HG03354 (cell line): ENCODE measurements around the gene SDHAF4.
A peak's percentile ranks its signal among the peaks of the same experiment; 100 is the strongest.
"Not testable (repeated sequence)": the region's sequence is repeated elsewhere in the genome, so short reads cannot be mapped to it uniquely, and the experiment has no call there.

Source experiments
- ATAC-seq: cut with Tn5 transposase; IDR thresholded peaks from one replicate; pipeline ENCODE4 v1.9.1; 2021; ENCODE audit warnings: mild to moderate bottlenecking; ENCODE audit not compliant: unreplicated experiment, poor library complexity, severe bottlenecking

The SDHAF4 gene

GRCh38 chr6:70566751-70567382 lies at the start of gene SDHAF4:
Gene SDHAF4, plus strand, starts transcription at chr6:70566930. Its CDS starts 11 bp downstream, at chr6:70566941.
- ATAC-seq, result peak; percentile 100

DNA sequence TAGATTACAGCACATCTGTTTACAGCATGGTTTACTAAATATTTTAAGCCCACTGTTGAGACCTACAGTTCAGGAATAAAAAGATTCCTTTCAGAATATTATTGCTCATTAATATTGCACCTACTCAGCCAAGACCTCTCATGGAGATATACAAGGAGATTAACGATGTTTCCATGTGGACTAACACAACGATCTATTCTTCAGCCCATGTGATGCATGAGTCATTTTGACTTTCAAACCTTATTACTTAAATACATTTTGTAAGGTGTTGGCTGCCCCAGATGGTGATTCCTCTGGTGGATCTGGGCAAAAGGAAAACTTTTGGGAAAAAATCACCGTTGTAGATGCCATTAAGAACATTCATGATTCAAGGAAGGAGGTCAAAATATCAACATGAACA lies 48.0 kb upstream of the SDHAF4 start:
- ATAC-seq, result no peak

DNA sequence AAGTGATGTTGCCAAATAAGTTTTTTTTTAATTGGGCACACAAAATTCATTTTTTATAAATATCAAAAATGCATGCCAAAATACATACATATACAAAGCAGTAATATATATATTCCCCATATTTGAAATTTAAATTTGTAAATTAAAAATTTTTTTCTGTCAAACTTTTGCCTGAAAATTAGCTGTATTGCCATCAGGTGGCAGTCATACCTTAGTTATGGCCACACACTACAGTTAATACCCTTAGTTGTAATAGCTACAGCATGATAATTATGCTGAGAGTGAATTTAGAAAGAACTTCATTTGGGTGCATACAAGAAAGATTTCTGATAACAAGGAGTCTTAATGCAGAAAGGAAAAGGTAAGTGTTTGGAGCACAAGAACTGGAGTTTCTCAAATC lies 46.2 kb upstream of the SDHAF4 start:
- peak; percentile 46 for ATAC-seq

DNA sequence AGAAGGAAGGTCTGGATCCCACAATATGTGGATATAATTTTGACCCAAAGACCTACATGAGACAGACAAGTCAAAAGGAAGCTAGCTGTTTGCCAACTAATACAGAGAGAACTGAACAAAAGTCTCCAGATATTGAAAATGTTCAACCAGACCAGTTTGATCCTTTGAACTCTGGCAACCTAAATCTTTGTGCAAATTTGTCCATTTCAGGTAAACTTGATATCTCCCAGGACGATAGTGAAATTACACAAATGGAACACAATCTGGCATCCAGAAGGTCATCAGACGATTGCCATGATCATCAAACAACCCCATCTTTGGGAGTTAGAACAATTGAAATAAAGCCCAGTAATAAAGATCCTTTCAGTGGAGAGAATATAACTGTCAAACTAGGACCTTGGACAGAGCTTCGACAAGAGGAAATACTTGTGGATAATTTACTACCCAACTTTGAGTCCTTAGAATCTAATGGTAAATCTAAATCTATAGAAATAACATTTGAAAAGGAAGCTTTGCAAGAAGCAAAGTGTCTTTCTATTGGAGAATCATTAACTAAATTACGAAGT lies 41.9 kb upstream of the SDHAF4 start:
- ATAC-seq, result no peak

GRCh38 chr6:70527071-70527737 lies 39.5 kb upstream of the SDHAF4 start:
- no peak for ATAC-seq

- ATAC-seq, result no peak
Measured at GRCh38 chr6:70530023-70530422, 36.7 kb upstream of the SDHAF4 start.

DNA sequence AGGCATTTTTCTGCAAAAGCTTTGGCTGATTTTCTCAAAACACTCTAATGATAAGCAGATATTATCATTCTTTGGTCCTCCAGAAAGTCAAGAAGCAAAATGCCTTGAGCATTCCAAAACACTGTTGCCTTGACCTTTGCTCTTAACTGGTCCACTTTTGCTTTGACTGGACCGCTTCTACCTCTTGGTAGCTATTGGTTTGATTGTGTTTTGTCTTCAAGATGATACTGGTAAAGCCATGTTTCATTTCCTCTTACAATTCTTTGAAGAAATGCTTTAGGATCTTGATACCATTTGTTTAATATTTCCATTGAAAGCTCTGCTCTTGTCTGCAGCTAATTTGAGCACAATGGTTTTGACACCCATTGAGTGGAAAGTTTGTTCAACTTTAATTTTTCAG lies 35.6 kb upstream of the SDHAF4 start:
- ATAC-seq, result no peak

- ATAC-seq, result no peak
Measured at GRCh38 chr6:70537266-70537665, 29.5 kb upstream of the SDHAF4 start.

DNA sequence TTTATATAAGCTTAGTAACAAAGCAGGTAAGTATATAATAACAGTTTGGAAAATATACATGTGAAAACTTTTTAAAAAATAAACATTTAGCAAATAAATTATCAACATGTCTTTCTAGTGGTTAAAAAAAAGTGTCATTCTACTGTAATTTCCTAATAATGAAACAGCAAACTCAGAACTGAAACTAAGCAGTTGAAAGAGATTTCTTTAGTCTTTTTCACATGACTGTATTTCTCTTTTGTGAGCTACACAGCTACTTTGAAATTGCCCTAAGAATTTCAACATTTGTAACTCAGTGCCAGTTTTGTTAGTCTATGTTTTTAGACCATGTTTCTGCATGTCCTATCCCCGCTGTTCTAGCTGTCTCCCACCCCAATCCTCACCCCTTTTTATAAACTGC lies 28.4 kb upstream of the SDHAF4 start:
- peak; percentile 80 for ATAC-seq

DNA sequence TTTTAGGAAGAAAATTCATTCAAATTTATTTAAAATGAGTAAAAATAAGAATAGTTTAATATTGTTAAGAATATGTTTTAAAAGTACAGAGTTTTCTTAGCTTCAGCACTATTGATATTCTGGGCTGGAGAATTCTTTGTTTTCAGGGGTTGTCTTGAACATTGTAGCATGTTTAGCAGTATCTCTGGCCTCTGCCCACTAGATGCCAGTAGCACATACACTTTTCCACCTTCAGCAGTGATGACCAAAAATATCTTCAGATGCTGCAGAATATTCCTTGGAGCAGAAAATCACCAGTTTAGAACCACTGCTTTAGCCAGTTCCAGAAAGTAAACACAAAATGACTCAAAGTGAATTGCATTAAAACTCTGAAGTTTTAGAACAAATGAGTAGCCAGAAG lies 19.4 kb upstream of the SDHAF4 start:
- ATAC-seq, result no peak

DNA sequence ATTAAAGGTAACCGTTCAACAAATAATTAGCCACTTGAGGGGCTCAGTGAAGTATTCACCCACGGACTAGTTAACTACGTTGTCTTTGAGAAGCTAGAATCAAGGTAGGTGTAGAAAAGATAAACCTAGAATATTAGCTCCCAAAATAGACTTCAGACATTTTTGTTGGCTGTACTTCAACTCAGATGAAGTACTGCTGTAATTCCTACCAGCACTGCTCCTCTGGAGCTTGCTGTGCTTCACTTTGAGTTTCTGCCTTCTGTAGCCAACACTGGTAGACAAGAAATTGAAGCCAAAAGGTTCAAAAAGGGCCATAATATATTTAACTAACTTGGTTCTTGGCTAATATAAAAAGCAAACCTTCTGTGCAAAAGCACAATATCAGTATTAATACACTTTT lies 18.8 kb upstream of the SDHAF4 start:
- no peak for ATAC-seq

DNA sequence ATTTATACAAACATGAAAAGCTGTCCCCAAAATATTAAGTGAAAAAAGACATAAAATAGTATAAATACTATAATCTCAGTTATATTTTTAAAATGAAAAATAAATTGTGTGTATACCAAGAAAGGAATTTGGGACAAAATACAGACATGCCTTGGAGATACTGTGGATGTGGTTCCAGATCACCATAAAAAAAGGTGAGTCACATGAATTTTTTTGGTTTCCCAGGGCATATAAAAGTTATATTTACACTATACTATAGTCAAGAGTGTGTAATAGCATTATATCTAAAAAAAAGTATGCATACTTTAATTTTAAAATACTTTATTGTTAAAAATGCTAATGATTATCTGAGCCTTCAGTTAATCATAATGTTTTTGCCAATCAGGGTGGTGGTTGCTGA lies 17.4 kb upstream of the SDHAF4 start:
- no peak for ATAC-seq

GRCh38 chr6:70551566-70551965 lies 15.2 kb upstream of the SDHAF4 start:
- no peak for ATAC-seq

DNA sequence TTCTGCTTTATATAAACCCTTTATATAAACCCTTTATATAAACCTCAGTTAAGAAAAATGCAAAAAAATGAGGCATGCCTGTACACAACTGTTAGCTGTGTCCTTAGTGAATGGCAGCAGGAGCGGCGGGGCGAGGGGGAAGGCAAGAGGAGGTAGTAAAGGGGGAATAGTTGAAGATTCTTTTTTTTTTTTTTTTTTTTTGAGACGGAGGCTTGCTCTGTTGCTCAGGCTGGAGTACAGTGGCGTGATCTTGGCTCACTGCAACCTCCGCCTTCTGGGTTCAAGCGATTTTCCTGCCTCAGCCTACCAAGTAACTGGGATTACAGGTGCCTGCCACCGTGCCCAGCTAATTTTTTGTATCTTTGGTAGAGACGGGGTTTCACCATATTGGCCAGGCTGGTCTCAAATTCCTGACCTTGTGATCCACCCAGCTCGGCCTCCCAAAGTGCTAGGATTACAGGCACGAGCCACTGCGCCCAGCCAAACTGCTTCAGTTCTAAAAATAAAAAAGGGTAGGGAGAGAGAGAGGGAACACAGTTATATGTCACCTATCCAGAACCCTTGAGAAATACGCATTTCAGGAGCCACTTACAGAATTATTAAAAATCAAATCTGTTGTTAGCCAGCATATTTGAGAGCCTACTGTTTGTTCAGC lies 14.3 kb upstream of the SDHAF4 start:
- not testable (repeated sequence) for ATAC-seq

DNA sequence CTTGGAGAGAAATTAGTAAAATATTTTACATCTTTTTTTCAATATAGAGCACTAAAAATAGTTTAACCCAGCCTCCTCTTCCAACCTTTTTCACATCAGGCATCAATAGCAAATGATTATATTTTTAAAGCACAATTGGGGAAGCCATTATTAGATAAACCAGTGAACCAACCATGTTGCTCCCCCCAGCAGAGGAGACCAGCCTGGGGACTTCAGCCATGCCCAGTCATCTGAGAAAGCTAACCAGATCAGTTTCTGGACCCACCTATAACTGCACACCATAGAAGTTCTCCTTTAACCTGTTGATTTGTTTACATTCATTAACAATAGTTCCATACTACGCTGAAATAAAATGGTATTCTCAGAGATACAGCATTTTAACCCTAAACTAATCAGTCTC lies 13.8 kb upstream of the SDHAF4 start:
- no peak for ATAC-seq

DNA sequence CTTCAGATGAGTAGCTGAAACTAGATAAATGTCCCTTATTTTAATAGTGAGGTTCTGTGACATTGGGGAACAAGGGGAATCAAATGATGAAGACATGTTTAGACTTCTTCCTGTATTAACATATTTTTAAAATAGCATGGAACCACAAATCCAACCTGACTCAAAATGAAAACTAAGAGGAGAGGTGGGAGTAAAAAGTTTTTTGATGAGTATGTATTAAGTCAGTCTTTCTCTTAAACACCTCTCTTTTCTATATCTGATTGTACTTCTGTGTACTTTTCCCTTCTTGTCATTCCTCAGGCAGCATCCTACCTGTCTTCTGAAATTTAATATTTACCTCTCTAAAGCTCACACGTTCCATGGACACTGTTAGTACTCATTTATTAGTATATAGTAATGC lies 8.7 kb upstream of the SDHAF4 start:
- no peak for ATAC-seq

- ATAC-seq, result not testable (repeated sequence)
Measured at GRCh38 chr6:70562401-70562800, 4.3 kb upstream of the SDHAF4 start.

GRCh38 chr6:70563530-70563929 lies 3.2 kb upstream of the SDHAF4 start:
- ATAC-seq, result no peak

DNA sequence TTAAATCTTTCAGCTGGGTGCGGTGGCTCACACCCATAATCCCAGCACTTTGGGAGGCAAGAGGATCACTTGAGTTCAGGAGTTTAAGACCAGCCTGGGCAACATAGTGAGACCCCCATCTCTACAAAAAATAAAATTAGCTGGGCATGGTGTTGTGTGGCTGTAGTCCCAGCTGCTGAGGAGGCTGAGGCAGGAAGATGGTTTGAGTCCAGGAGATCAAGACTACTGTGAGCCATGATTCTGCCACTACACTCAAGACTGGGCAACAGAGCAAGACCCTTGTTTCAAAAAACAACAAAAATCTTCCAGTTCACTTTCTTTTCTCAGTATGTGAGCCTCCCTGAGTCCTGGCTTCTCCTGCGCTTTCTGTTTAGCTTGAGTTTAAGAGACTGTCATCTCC lies 7.9 kb downstream of the SDHAF4 start:
- no peak for ATAC-seq

GRCh38 chr6:70575899-70576495 lies 9.3 kb downstream of the SDHAF4 start:
- no peak for ATAC-seq
